AML-193 (cell line): ENCODE results near the gene SLC25A19.
A peak's percentile ranks its signal among the peaks of the same experiment; 100 is the strongest.
"Not testable (repeated sequence)": the region's sequence is repeated elsewhere in the genome, so short reads cannot be mapped to it uniquely, and the experiment has no call there.

Experiments used
- DNase-seq, 2 experiments: peaks; one replicate each; lab custom pipeline; 2025; lab: John Stamatoyannopoulos, UW

Gene SLC25A19

GRCh38 chr17:75301502-75302206 lies 12.4 kb upstream of the SLC25A19 start:
- DNase-seq: no peak

DNA sequence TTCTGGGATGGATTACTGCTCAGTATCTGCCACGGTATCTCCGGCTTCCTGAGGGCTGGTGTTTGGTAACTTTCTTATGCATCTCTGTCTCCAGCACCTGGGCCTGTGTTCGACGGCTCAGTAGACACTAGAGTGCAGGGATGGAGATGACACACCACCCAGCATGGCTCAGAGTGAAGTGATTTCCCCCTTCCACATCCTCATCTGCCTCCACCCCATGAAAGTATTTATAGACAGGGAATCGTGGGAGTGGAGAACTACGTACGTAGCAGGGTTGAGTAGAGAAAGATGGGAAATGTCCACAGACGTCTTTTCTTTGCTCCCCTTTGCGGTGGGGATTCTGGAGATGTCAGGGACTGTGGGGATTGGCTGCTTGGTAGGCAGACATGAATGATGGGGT lies 11.8 kb upstream of the SLC25A19 start:
- no peak for DNase-seq

GRCh38 chr17:75300280-75300679 lies 11.0 kb upstream of the SLC25A19 start:
- no peak for DNase-seq

GRCh38 chr17:75295201-75296158 lies 6.2 kb upstream of the SLC25A19 start:
- DNase-seq: no peak

- not testable (repeated sequence) for DNase-seq
Measured at GRCh38 chr17:75292810-75293448, 3.7 kb upstream of the SLC25A19 start.

DNA sequence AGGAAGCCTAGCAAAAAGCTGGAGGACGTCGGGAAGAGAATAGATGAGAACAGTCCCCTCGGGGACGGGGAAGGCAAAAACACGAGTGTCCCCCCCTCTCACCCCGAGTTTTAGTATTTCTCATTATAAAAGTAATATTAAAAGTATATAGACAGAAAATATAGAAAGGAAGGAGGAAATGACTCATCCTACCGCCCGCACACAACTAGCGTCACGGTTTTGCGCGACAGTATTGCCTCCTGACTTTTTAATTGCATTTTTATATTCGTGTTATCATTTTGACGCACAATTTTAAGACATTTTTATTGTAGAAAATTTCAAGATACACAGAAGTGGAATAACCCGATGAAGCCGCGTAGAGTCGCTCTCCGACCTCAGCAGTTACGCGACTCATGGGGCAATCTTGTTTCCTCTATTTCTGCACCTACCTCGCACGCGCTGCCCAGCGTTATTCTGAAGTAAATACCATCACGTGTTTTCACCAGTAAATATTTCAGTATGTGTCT lies 652 bp upstream of the SLC25A19 start:
- peak; percentile 96 to 97 for DNase-seq

DNA sequence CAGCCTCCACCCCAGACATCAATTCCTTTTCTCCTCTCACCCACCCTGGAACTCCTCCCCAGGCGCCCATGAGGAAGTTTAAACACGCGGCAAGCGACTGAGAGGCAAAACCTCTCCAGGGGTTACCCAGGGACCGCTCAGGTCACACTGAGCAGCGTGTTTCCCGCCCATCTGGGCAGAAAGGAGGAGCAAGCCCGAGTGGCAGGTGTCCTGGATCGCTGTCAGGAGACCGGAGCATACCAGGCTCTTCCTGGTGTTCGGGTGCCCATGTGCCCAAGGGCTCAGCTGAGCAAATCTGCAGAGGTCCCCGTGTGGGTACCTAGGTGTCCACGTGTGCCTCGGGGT lies 491 bp downstream of the SLC25A19 start:
- DNase-seq: peak; percentile 43 to 54

- DNase-seq: no peak
Measured at GRCh38 chr17:75288359-75288758, 874 bp downstream of the SLC25A19 start.

DNA sequence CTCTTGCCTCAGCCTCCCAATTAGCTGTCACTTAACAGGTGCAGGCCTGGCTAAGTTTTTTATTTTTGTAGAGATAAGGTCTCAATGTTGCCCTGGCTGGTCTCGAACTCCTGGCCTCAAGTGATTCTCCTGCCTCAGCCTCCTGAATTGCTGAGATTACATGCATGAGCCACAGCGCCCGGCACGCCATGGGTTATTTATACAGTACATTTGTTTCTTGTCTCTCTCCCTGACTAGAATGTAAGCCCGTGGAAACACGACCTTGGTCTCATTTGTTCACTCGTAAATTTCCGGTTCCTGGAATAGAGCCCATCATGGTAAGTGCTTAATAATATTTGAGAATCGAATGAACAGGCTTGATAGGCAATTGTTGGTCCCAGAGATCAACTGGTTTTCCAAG lies 2.0 kb downstream of the SLC25A19 start:
- no peak for DNase-seq

DNA sequence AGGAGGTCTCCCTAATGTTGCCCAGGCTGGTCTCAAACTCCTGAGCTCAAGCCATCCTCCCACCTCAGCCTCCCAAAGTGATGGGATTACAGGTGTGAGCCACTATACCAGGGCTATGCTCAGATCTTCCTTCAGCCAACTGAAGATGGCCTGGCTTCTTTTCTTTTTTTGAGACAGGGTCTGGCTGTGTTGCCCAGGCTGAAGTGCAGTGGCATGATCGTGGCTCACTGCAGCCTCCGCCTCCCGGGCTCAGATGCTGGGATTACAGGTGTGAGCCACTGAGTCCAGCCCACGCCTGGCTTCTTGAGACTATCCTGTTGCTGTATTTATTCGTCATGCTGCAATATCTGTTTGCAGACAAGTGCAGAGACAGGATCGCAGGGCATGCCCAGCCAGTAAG lies 4.1 kb downstream of the SLC25A19 start:
- no peak for DNase-seq

DNA sequence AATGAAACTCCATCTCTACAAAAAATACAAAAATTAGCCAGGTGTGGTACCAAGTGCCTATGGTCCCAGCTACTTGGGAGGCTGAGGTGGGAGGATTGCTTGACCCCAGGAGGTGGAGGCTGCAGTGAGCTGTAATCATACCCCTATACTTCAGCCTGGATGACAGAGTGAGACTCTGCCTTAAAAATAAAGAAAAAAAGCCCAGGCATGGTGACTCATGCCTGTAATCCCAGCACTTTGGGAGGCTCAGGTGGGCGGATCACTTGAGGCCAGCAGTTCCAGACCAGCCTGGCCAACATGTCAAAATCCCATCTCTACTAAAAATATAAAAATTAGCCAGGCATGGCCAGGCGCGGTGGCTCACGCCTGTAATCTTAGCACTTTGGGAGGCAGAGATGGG lies 9.0 kb downstream of the SLC25A19 start:
- not testable (repeated sequence) for DNase-seq

DNA sequence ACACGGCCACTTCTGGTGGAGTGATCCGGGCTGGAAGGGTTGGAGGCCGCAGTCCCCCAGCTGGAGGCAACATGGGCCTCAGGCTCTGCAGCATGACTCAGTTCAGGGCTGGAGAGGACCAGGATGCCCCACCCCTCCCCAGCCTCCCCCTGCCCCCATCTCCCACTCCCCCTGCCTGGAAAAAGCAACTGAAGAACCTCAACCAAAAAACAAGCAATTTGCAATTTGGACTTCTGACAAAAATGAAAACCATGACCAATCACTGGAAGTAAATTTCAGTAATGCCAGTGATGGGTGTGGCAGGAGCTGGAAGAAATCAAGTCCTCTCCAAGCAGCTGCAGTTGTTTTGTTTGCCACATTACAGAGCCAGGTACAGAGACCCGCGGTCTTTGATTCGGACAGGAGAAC lies 11.6 kb downstream of the SLC25A19 start:
- no peak for DNase-seq

DNA sequence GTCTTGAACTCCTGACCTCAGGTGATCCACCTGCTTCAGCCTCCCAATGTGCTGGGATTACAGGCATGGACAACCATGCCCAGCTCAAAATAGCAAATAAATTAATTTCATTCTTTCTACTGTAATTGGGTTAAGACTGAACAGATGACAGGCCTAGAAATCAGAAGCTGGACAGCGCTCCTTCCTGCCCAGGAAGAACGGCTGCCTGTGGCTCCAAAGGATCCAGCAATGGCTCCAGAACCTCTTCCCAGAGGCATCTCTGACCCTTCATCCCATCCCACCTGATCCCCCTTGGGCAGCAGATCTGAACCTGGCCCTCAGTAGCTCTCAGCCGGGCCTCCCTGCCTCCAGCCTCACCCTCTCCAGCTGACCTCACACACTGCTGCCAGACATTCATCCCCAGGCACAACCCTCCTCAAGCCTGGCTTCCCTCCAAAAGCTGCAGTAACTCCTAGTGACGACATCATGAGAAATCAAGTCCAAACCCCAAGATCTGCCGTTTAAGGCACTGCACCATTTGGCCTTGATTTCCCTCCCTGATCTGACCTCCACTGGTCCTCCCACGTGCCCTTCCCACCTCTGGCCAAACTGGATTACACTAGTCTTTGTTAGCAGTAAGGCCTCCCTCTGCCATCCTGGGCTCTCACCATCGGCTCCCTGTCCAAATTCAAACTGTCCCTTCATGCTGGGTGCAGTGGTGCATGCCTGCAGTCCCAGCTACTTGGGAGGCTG lies 15.1 kb downstream of the SLC25A19 start:
- peak in 1 of 2 experiments; percentile 21 for DNase-seq

DNA sequence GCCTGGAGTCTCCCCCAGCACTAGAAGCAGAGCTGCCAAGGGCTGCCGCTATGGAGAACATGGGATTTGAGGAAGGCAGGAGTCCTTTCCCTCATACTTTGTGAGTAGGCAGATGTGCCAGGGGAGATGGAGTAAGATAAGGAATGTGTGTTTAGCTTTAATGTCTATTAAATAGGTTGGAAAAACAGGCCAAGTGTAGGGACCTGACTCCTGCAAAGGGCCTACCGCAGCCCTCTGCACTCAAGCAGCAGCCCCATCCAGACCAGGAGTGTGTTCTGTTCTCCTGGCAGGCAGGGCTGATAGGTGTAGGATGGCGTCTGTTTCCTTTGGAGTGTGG lies 16.4 kb downstream of the SLC25A19 start:
- DNase-seq: no peak

DNA sequence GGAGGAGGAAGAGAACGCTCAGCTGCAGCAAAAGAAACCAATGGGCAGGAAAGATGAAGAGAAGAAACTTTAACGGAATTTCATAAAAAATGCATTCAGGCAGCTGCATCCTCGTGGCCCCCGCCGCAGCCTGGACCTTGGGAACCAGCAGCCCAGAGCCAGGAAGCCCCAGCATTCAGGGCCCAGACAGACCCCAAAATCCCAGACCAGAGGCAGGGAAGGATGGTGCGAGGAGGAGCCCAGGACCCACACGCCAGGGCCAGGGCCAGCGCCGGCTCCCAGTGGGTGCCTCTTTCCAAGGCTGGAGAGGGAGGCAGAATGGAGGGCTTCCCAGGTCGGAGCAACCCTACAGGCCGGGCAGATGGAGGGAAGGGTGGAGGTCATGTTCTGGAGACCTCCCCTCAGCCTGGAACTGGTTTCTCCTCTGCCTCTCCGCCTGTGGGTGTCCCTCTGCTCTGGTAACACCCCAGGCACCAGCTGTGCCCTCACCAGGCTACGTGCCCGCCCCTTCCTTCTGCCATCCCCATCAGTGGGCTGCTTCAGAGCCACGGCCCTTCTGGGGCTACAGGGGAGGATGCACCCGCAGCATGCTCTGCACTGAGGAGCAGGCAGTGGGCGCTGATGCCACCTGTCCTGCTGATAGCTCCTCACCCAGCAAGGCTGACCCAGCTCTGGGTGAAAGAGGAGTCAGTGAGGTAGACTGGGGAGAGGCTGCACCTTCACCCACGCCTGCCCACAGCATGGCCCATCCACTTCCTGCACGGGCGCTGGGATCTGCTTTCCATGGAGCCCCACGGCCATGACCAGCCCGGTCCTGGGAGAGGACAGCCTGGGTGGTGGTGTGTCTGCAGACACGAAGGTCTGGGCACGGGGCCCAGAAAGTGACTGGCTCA lies 17.0 kb downstream of the SLC25A19 start:
- DNase-seq: no peak

- DNase-seq: peak; percentile 83 to 85
Measured at GRCh38 chr17:75271233-75271954, 17.8 kb downstream of the SLC25A19 start.

DNA sequence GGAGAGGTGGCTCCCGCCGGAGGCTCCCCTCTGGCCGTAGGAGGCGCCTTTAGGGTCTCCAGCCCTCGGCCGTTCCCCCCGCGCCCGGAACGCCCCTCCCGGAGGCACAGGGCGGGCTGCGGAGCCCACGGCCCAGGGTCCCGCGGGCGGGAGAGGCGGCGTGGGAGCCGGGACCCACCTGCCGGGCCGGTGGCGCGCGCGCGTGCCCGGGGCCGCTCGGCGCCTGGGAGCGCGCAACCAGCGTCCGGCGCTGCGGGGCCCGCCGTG lies 18.3 kb downstream of the SLC25A19 start, which contains the start of gene MIF4GD:
Gene MIF4GD, minus strand, starts transcription at position 266 of the 267 bp plus-strand sequence. CDS start 1,036 bp downstream, outside the sequence.
- no peak for DNase-seq

GRCh38 chr17:75270218-75270965 lies 18.8 kb downstream of the SLC25A19 start:
- peak; percentile 84 to 89 for DNase-seq

DNA sequence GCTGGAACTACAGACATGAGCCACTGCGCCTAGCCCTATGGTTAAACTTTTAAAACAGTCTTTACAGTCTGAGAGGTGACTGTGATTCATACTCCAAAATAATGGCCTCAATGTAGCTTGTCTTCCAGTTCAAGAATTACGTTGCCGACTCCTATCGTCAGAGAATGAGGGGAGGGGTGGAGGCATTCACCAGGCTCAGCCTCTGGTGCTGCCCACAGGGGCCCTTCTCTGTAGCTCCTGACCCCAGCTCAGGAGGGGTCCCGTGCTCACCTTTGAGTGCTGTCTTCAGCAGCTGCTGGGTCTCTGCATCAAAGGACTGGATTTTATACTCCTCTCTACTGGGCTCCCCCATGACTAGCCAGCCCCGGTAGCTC lies 19.4 kb downstream of the SLC25A19 start:
- DNase-seq: no peak
